Spleen (tissue), 11 donors: ENCODE results near the gene HLA-DMA. TPM values are rescaled to one million over a fixed set of nuclear protein-coding genes. Genes with fewer than 3 reads are reported as not detected.

Source experiments
- DNase-seq: peaks from one replicate; pipeline ENCODE4 v3.0.0-alpha.2; 2020
- H3K27ac ChIP-seq, 8 donors: fragments of 200-600 bp; sonication (generic) in 7 of 8; 1 replicate in 4 of 8; 2 replicates in 4 of 8; pipeline versions ENCODE4 v1.5.0 to v1.8.0; 2016 to 2021; ENCODE audit warnings: inconsistent platforms in 4 of 8, mild to moderate bottlenecking in 4 of 8, moderate library complexity in 1 of 8
- H3K27me3 ChIP-seq, 7 donors: fragments of 200-600 bp; sonication (generic) in 6 of 7; replicated peaks in 1 of 7; 1 replicate in 4 of 7; 2 replicates in 3 of 7; pipeline versions ENCODE4 v1.5.0 to v1.8.0; 2016 to 2021; ENCODE audit warnings: inconsistent platforms in 3 of 7, mild to moderate bottlenecking in 1 of 7
- H3K36me3 ChIP-seq, 6 donors: fragments of 200-600 bp; sonication (generic) in 5 of 6; 1 replicate in 4 of 6; 2 replicates in 2 of 6; pipeline versions ENCODE4 v1.5.0 to v1.8.0; 2016 to 2021; ENCODE audit warnings: inconsistent platforms in 2 of 6
- H3K4me1 ChIP-seq, 6 donors: fragments of 200-600 bp; sonication (generic) in 5 of 6; 1 replicate in 3 of 6; 2 replicates in 3 of 6; pipeline versions ENCODE4 v1.5.0 to v1.8.0; 2016 to 2021; ENCODE audit warnings: inconsistent platforms in 3 of 6
- H3K4me3 ChIP-seq, 8 donors: fragments of 200-600 bp; sonication (generic) in 7 of 8; 1 replicate in 4 of 8; 2 replicates in 4 of 8; pipeline versions ENCODE4 v1.5.0 to v1.8.0; 2016 to 2021; ENCODE audit warnings: inconsistent platforms in 4 of 8, mild to moderate bottlenecking in 4 of 8, moderate library complexity in 2 of 8
- H3K9me3 ChIP-seq, 8 donors: fragments of 200-600 bp; sonication (generic) in 7 of 8; 1 replicate in 4 of 8; 2 replicates in 4 of 8; pipeline versions ENCODE4 v1.5.0 to v1.8.0; 2016 to 2021; ENCODE audit warnings: inconsistent platforms in 4 of 8
- CTCF ChIP-seq, 11 experiments: fragments of 200-600 bp in 7 of 11; fragments of 450-650 bp in 4 of 11; sonication (generic) in 4 of 11; IDR thresholded peaks in 8 of 11; conservative IDR thresholded peaks in 3 of 11; 1 replicate in 7 of 11; 2 replicates in 4 of 11; pipeline versions ENCODE4 v1.4.0 to v1.8.0; 2016 to 2021; ENCODE audit warnings: antibody characterized with exemption in 11 of 11, inconsistent platforms in 4 of 11, mild to moderate bottlenecking in 1 of 11
- POLR2A ChIP-seq, 3 donors: fragments of 450-650 bp; IDR thresholded peaks; one replicate each; pipeline ENCODE4 v1.5.1; 2017; ENCODE audit warnings: antibody characterized with exemption in 3 of 3, mild to moderate bottlenecking in 1 of 3
- POLR2AphosphoS5 ChIP-seq, 3 donors: sonication (generic); formaldehyde crosslinking; IDR thresholded peaks; one replicate each; pipeline ENCODE4 v1.5.1; 2017; ENCODE audit warnings: antibody characterized with exemption in 3 of 3
- WGBS, 5 donors: extraction: QIAGEN DNeasy Blood & Tissue Kit in 3 of 5; methylation state at CpG; one replicate each; pipeline versions ENCODE4 v1.1.5 to v1.1.7; 2013 to 2018; 5-methylcytosine and 5-hydroxymethylcytosine counted together
- intact Hi-C: fragments of 100-400 bp; cut with DNase I; formaldehyde crosslinking; loops from one replicate; pipeline ENCODE4 v1.15.0; 2023; ENCODE audit warnings: low total_unique reads
- polyA plus RNA-seq, 3 donors: library from polyadenylated mRNA; stranded (reverse); fragments of 200-250 nt; gene quantifications; one replicate each; pipeline ENCODE4 v1.2.1, GENCODE V29; 2013
- total RNA-seq, 7 donors: library from RNA; depleted of rRNA in 3 of 7; stranded (reverse); fragments of >200 nt in 3 of 7; fragmentation: NEBNext Ultra II Directional in 4 of 7; extraction: Animal tissue kit (Norgen Biotek cat#: 25700) in 4 of 7; gene quantifications; one replicate each; pipeline versions ENCODE4 v1.1.0 to v1.2.1, GENCODE V29; 2016 to 2021
- donor health status: healthy with polysubstance abuse.
- donor health status: DM: no; HTN: no; CAD: no; lungs with moderate emphysema.
- donor health status: DM: no; HTN: no; CAD: no.
- donor health status: Bipolar disorder and iron deficiency.
- donor health status: healthy.
- donor health status: DM: no; HTN: no; CAD: no.
- donor health status: DM: yes; HTN: yes; CAD: no.

Gene HLA-DMA
- total and polyA plus RNA-seq, 10 donors, result 141 to 423 (median 195) TPM

GRCh38 chr6:32995448-32995847 is 42.6 kb upstream of the HLA-DMA start:
- intact Hi-C loops, result no loop called here
- Histone ChIP-seq H3K4me1 (peaks cover 0 to 8% (median 5%) of the 10 kb centered on the region in 6 donors), H3K4me3 (no peak overlapping the region), H3K27me3 (no peaks in the 10 kb centered on the region), H3K36me3 (no peaks in the 10 kb centered on the region), H3K9me3 (no peaks in the 10 kb centered on the region), H3K27ac (no peak overlapping the region)
- DNase-seq, result no peak
- TF ChIP-seq POLR2A (IDR thresholded peaks at IDR 0.05), result no peak
- no peak for TF ChIP-seq CTCF (IDR thresholded peaks at IDR 0.05 in 8 of 11, conservative IDR thresholded peaks at IDR 0.05 in 3 of 11)
- TF ChIP-seq POLR2AphosphoS5 (IDR thresholded peaks at IDR 0.05), result no peak
- 55 to 61% (median 56%) methylated on average over 2 of the region's 2 CpGs for WGBS, 5 donors

- Histone ChIP-seq H3K4me3 (no peak overlapping the region), H3K27me3 (no peaks in the 10 kb centered on the region), H3K9me3 (no peaks in the 10 kb centered on the region), H3K36me3 (no peaks in the 10 kb centered on the region), H3K4me1 (no peaks in the 10 kb centered on the region), H3K27ac (no peak overlapping the region)
- WGBS, 5 donors, result 82 to 90% (median 89%) methylated on average over 9 of the region's 9 CpGs
- TF ChIP-seq CTCF (IDR thresholded peaks at IDR 0.05 in 8 of 11, conservative IDR thresholded peaks at IDR 0.05 in 3 of 11), result no peak
- no peak for TF ChIP-seq POLR2AphosphoS5 (IDR thresholded peaks at IDR 0.05)
- no peak for TF ChIP-seq POLR2A (IDR thresholded peaks at IDR 0.05)
- DNase-seq, result no peak
- intact Hi-C loops, result no loop called here
These were observed 40.6 kb upstream of the HLA-DMA start for GRCh38 chr6:32993363-32993973.

- H3K9me3 ChIP-seq, result no peaks in the 10 kb centered on the region
- H3K4me3 ChIP-seq, result no peak overlapping the region
- DNase-seq, result no peak
- no peaks in the 10 kb centered on the region for H3K27me3 ChIP-seq
- WGBS, 5 donors, result 63 to 80% (median 71%) methylated on average over 4 of the region's 4 CpGs
- no peaks in the 10 kb centered on the region for H3K4me1 ChIP-seq
- intact Hi-C loops, result no loop called here
- no peak for TF ChIP-seq POLR2AphosphoS5 (IDR thresholded peaks at IDR 0.05)
- no peak for TF ChIP-seq CTCF (IDR thresholded peaks at IDR 0.05 in 8 of 11, conservative IDR thresholded peaks at IDR 0.05 in 3 of 11)
- TF ChIP-seq POLR2A (IDR thresholded peaks at IDR 0.05), result no peak
- H3K27ac ChIP-seq, result no peak overlapping the region
- H3K36me3 ChIP-seq, result no peaks in the 10 kb centered on the region
These were observed 39.1 kb upstream of the HLA-DMA start for GRCh38 chr6:32991972-32992371.

GRCh38 chr6:32989368-32989767 is 36.5 kb upstream of the HLA-DMA start:
- peaks cover 0 to under 1% (median 0%) of the 10 kb centered on the region in 6 donors for H3K36me3 ChIP-seq
- H3K9me3 ChIP-seq, result no peaks in the 10 kb centered on the region
- H3K27ac ChIP-seq, result no peak overlapping the region
- no peaks in the 10 kb centered on the region for H3K27me3 ChIP-seq
- 90 to 100% (median 90%) methylated on average over 1 of the region's 1 CpG for WGBS, 5 donors
- intact Hi-C loops, result no loop called here
- TF ChIP-seq CTCF (IDR thresholded peaks at IDR 0.05 in 8 of 11, conservative IDR thresholded peaks at IDR 0.05 in 3 of 11) (no peak), POLR2A (IDR thresholded peaks at IDR 0.05) (no peak), POLR2AphosphoS5 (IDR thresholded peaks at IDR 0.05) (no peak)
- peaks cover 0 to 8% (median 8%) of the 10 kb centered on the region in 6 donors for H3K4me1 ChIP-seq
- no peak for DNase-seq
- no peak overlapping the region for H3K4me3 ChIP-seq
